GM12878 (cell line): ENCODE data around the gene CCND2. TPM values are rescaled to one million over a fixed set of nuclear protein-coding genes. Genes with fewer than 3 reads are reported as not detected.
A peak's percentile ranks its signal among the peaks of the same experiment; 100 is the strongest.

Experiments used
- BHLHE40 ChIP-seq, 2 experiments: fragments of 450-650 bp in 1 of 2; IDR thresholded peaks; 2 replicates each; pipeline ENCODE4 v1.6.1; 2011 to 2017; ENCODE audit warnings: low read depth in 2 of 2, borderline replicate concordance in 1 of 2, improper control_type of control experiment in 1 of 2, low read length in 1 of 2, mild to moderate bottlenecking in 1 of 2
- CEBPB ChIP-seq, 2 experiments: fragments of 150-350 bp in 1 of 2; IDR thresholded peaks; 2 replicates each; pipeline ENCODE4 v1.6.1; 2012 to 2014; ENCODE audit warnings: low read depth in 2 of 2, low read length in 2 of 2, borderline replicate concordance in 1 of 2, inconsistent platforms in 1 of 2
- HDAC6 ChIP-seq: fragments of 200-600 bp; sonication (generic); IDR thresholded peaks from one replicate; pipeline ENCODE4 v1.8.0; 2017; ENCODE audit warnings: antibody characterized with exemption; ENCODE audit not compliant: unreplicated experiment
- IKZF2 ChIP-seq, 2 experiments: fragments of 450-650 bp; IDR thresholded peaks; 2 replicates each; pipeline ENCODE4 v1.6.1; 2017; ENCODE audit warnings: mild to moderate bottlenecking in 2 of 2, moderate library complexity in 2 of 2
- JUNB ChIP-seq: IDR thresholded peaks from 2 replicates; pipeline ENCODE4 v1.6.1; 2016; ENCODE audit warnings: antibody characterized with exemption, mild to moderate bottlenecking
- NFIC ChIP-seq: IDR thresholded peaks from 2 replicates; pipeline ENCODE4 v1.6.1; 2012; ENCODE audit warnings: low read depth, mild to moderate bottlenecking, inconsistent platforms, low read length, moderate library complexity
- PAX5 ChIP-seq: IDR thresholded peaks from 2 replicates; pipeline ENCODE4 v1.6.1; 2011; ENCODE audit warnings: low read depth, low read length, borderline replicate concordance
- PAX8 ChIP-seq: fragments of 450-650 bp; IDR thresholded peaks from 2 replicates; pipeline ENCODE4 v1.6.1; 2017; ENCODE audit warnings: mild to moderate bottlenecking, moderate library complexity
- SRF ChIP-seq, 2 experiments: IDR thresholded peaks; 2 replicates each; pipeline ENCODE4 v1.6.1; 2011; ENCODE audit warnings: low read depth in 2 of 2, low read length in 2 of 2, mild to moderate bottlenecking in 1 of 2, moderate library complexity in 1 of 2
- WRNIP1 ChIP-seq: IDR thresholded peaks from 2 replicates; pipeline ENCODE4 v1.6.1; 2011; ENCODE audit warnings: low read depth, low read length, improper control_type of control experiment, borderline replicate concordance
- YY1 ChIP-seq: IDR thresholded peaks from 2 replicates; pipeline ENCODE4 v1.6.1; 2011; ENCODE audit warnings: low read depth, mild to moderate bottlenecking, low read length
- ZNF24 ChIP-seq: fragments of 450-650 bp; IDR thresholded peaks from 2 replicates; pipeline ENCODE4 v1.6.1; 2017; ENCODE audit warnings: antibody characterized with exemption, mild to moderate bottlenecking
- ZNF274 ChIP-seq: IDR thresholded peaks from one replicate; pipeline ENCODE4 v1.8.0; 2011; ENCODE audit not compliant: insufficient read length, insufficient read depth
- ZZZ3 ChIP-seq: IDR thresholded peaks from 2 replicates; pipeline ENCODE4 v1.6.1; 2011; ENCODE audit warnings: low read depth; ENCODE audit not compliant: control insufficient read depth, insufficient read length
- polyA plus RNA-seq, 11 experiments: library from polyadenylated mRNA; depleted of rRNA in 4 of 11; unstranded in 6 of 11; stranded (reverse) in 5 of 11; fragments of >200 nt; fragmentation: Nextera tagmentation in 4 of 11; fragmentation: Illumina TruSeq in 1 of 11; extraction: Ambion mirVana in 4 of 11; extraction: Trizol in 1 of 11; gene quantifications; 1 replicate in 1 of 11; 2 replicates in 10 of 11; pipeline versions ENCODE4 v1.2.1 to v1.2.3, GENCODE V29; 2011 to 2016; ENCODE audit warnings: inconsistent platforms in 2 of 11, missing spikeins in 2 of 11, low read depth in 1 of 11
- total RNA-seq, 4 experiments: library from RNA; depleted of rRNA in 3 of 4; stranded (reverse); fragments of >200 nt in 3 of 4; fragmentation: Illumina TruSeq in 1 of 4; extraction: Trizol in 1 of 4; gene quantifications; 2 replicates each; pipeline versions ENCODE4 v1.2.1 to v1.2.3, GENCODE V29; 2013 to 2021
- TF ChIP-seq, protein P1 (sequence below): IDR thresholded peaks from 2 replicates; pipeline ENCODE4 v1.6.1; 2011; ENCODE audit warnings: low read depth, low read length, improper control_type of control experiment, borderline replicate concordance
- TF ChIP-seq, protein P2 (sequence below): fragments of 450-650 bp; formaldehyde crosslinking; IDR thresholded peaks from 2 replicates; pipeline ENCODE4 v1.4.0; 2020; ENCODE audit warnings: mild to moderate bottlenecking, moderate library complexity
- TF ChIP-seq, protein P3 (sequence below): fragments of 450-650 bp; IDR thresholded peaks from 2 replicates; pipeline ENCODE4 v1.6.1; 2016; ENCODE audit warnings: mild to moderate bottlenecking, moderate library complexity, borderline replicate concordance

CCND2 gene
- total and polyA plus RNA-seq, 10 of the 15 experiments (the other 5 are each of a cell fraction or from before 2014, with no cell fraction given) = 30.1 to 263 (median 152) TPM

DNA sequence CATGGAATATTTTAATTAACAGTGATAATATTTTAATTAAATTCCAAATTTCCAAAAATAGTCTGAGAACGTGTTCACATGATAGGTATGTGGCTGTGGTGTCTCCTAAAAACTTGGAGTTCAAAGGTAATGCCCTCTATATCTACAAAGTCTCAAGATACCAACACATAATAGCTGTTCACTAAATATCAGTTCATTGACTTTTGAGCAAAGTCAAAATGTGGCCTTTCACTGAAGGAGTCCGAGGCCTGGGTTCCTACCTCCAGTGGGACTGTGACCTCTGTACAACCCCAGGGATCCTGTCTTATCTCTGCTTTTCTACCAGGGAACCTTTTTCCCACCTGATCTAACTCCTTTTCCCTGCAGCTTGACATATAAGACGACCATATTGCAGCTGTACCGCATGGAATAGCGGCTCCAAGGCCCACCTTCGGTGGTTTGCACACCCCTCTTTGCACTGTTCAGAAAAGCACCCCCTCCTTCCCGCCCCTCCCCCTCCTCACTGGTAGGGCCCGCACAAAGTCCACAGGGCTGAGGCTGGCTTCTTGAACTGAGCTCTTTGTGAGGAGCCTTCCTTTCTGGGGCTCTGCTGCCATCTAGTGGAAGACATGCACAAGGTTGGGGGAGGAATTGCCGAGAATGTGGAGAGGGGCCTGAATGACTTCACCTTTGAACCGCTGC lies 3.1 kb downstream of the CCND2 start (continued):
- TF ChIP-seq, protein P1, sequence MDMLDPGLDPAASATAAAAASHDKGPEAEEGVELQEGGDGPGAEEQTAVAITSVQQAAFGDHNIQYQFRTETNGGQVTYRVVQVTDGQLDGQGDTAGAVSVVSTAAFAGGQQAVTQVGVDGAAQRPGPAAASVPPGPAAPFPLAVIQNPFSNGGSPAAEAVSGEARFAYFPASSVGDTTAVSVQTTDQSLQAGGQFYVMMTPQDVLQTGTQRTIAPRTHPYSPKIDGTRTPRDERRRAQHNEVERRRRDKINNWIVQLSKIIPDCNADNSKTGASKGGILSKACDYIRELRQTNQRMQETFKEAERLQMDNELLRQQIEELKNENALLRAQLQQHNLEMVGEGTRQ = no peak
- TF ChIP-seq PAX5 (no peak; the same call in 1 of the 2 replicates), JUNB (peak; percentile 34; the same call in 1 of the 2 replicates), CEBPB (IDR thresholded peaks at IDR 0.05; ENCODE audit: borderline replicate concordance in 1 of 2, low read depth in 2 of 2, low read length in 2 of 2) (no peak), PAX8 (no peak), NFIC (no peak), BHLHE40 (IDR thresholded peaks at IDR 0.05; ENCODE audit: borderline replicate concordance in 1 of 2, low read depth in 2 of 2, low read length in 1 of 2) (peak; percentile 25 to 57; a peak in 1 of 4 replicates), HDAC6 (no peak), IKZF2 (IDR thresholded peaks at IDR 0.05) (peak; percentile 61 to 71), ZNF24 (peak; percentile 58; the same call in 1 of the 2 replicates), WRNIP1 (no peak), SRF (IDR thresholded peaks at IDR 0.05; ENCODE audit: low read depth in 2 of 2, low read length in 2 of 2) (0 out of 4 replicates have a peak, but pooled peaks of 1 of the 2 experiments have one; percentile 9), YY1 (0 out of 2 replicates have a peak, but pooled peaks have one; percentile 69), ZZZ3 (no peak), ZNF274 (no peak)
- TF ChIP-seq, protein P2, sequence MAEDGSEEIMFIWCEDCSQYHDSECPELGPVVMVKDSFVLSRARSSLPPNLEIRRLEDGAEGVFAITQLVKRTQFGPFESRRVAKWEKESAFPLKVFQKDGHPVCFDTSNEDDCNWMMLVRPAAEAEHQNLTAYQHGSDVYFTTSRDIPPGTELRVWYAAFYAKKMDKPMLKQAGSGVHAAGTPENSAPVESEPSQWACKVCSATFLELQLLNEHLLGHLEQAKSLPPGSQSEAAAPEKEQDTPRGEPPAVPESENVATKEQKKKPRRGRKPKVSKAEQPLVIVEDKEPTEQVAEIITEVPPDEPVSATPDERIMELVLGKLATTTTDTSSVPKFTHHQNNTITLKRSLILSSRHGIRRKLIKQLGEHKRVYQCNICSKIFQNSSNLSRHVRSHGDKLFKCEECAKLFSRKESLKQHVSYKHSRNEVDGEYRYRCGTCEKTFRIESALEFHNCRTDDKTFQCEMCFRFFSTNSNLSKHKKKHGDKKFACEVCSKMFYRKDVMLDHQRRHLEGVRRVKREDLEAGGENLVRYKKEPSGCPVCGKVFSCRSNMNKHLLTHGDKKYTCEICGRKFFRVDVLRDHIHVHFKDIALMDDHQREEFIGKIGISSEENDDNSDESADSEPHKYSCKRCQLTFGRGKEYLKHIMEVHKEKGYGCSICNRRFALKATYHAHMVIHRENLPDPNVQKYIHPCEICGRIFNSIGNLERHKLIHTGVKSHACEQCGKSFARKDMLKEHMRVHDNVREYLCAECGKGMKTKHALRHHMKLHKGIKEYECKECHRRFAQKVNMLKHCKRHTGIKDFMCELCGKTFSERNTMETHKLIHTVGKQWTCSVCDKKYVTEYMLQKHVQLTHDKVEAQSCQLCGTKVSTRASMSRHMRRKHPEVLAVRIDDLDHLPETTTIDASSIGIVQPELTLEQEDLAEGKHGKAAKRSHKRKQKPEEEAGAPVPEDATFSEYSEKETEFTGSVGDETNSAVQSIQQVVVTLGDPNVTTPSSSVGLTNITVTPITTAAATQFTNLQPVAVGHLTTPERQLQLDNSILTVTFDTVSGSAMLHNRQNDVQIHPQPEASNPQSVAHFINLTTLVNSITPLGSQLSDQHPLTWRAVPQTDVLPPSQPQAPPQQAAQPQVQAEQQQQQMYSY = no peak
- TF ChIP-seq, protein P3, sequence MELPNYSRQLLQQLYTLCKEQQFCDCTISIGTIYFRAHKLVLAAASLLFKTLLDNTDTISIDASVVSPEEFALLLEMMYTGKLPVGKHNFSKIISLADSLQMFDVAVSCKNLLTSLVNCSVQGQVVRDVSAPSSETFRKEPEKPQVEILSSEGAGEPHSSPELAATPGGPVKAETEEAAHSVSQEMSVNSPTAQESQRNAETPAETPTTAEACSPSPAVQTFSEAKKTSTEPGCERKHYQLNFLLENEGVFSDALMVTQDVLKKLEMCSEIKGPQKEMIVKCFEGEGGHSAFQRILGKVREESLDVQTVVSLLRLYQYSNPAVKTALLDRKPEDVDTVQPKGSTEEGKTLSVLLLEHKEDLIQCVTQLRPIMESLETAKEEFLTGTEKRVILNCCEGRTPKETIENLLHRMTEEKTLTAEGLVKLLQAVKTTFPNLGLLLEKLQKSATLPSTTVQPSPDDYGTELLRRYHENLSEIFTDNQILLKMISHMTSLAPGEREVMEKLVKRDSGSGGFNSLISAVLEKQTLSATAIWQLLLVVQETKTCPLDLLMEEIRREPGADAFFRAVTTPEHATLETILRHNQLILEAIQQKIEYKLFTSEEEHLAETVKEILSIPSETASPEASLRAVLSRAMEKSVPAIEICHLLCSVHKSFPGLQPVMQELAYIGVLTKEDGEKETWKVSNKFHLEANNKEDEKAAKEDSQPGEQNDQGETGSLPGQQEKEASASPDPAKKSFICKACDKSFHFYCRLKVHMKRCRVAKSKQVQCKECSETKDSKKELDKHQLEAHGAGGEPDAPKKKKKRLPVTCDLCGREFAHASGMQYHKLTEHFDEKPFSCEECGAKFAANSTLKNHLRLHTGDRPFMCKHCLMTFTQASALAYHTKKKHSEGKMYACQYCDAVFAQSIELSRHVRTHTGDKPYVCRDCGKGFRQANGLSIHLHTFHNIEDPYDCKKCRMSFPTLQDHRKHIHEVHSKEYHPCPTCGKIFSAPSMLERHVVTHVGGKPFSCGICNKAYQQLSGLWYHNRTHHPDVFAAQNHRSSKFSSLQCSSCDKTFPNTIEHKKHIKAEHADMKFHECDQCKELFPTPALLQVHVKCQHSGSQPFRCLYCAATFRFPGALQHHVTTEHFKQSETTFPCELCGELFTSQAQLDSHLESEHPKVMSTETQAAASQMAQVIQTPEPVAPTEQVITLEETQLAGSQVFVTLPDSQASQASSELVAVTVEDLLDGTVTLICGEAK = no peak
